ENCODE data around the gene ATP6V1G1. TPM values are rescaled to one million over a fixed set of nuclear protein-coding genes. Genes with fewer than 3 reads are reported as not detected.

Gene ATP6V1G1
- total RNA-seq, 4 donors from 2014 or later = 151 to 210 (median 185) TPM

GRCh38 chr9:114631166-114631565 is 43.6 kb downstream of the ATP6V1G1 start:
- intact Hi-C loops (cut with DNase I) = no loop called here
- Histone ChIP-seq H3K27ac (no peak overlapping the region), H3K4me3 (no peak overlapping the region), H3K9me3 (no peaks in the 10 kb centered on the region), H3K36me3 (peaks cover 0 to 100% (median 39%) of the 10 kb centered on the region in 3 donors), H3K27me3 (no peaks in the 10 kb centered on the region), H3K4me1 (no peaks in the 10 kb centered on the region)
- DNase-seq = no peak
- TF ChIP-seq POLR2A (IDR thresholded peaks at IDR 0.05) (no peak), CTCF (IDR thresholded peaks at IDR 0.05) (no peak)
- WGBS, 2 donors = 51 to 54% methylated on average over 2 of the region's 2 CpGs

GRCh38 chr9:114633438-114634089 is 46.0 kb downstream of the ATP6V1G1 start:
- H3K4me3 ChIP-seq = no peak overlapping the region
- no peaks in the 10 kb centered on the region for H3K27me3 ChIP-seq
- no peaks in the 10 kb centered on the region for H3K4me1 ChIP-seq
- no peak overlapping the region for H3K27ac ChIP-seq
- no peaks in the 10 kb centered on the region for H3K9me3 ChIP-seq
- TF ChIP-seq CTCF (IDR thresholded peaks at IDR 0.05) (no peak), POLR2A (IDR thresholded peaks at IDR 0.05) (no peak)
- WGBS, 2 donors = 78 to 92% methylated on average over 6 to 8 of the region's 11 CpGs
- intact Hi-C loops (cut with DNase I) = no loop called here
- H3K36me3 ChIP-seq = peaks cover 0 to 100% (median 33%) of the 10 kb centered on the region in 3 donors
- no peak for DNase-seq

DNA sequence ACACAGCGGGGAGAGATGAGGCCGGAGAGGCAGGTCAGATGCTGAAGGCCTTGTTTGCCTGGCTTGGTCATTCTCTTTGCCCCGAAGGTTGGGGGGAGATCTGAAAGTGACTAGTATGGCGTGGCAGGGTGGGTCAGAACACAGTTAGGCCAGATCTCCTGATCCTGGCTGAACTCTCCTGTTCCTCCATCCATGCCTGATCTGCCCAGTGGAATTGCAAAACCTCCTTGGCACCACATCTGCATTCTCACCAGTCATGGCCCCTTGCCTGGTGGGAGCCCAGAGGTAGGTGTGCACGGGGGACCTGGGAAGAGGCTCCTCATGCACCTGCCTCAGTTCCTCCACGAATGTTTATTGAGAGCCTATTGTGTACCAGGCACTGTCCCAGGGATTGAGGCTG is 46.8 kb downstream of the ATP6V1G1 start:
- Histone ChIP-seq H3K36me3 (peaks cover 0 to 100% (median 28%) of the 10 kb centered on the region in 3 donors), H3K27ac (no peak overlapping the region), H3K27me3 (no peaks in the 10 kb centered on the region), H3K4me1 (no peaks in the 10 kb centered on the region), H3K9me3 (no peaks in the 10 kb centered on the region), H3K4me3 (no peak overlapping the region)
- TF ChIP-seq CTCF (IDR thresholded peaks at IDR 0.05) (no peak), POLR2A (IDR thresholded peaks at IDR 0.05) (no peak)
- DNase-seq = no peak
- intact Hi-C loops (cut with DNase I) = no loop called here
- 83 to 86% methylated on average over 4 to 6 of the region's 6 CpGs for WGBS, 2 donors

DNA sequence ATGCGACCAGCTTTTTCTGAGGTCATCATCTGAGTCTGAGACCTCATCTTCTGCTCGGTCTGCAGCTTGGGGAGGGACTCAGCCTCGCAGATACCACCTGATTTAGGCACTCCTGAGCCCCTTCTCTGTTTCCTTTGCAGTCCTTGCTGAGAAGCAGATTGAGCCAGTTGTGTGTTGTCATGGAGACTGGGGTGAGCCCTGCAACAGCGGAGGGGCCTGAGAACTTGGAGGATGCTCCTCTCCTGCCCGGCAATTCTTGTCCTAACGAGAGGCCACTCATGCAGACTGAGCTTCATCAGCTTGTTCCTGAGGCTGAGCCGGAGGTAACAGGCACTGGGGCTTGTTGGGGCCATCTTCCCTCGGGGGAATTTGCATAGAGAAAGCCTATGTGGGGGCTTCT is 50.8 kb downstream of the ATP6V1G1 start:
- intact Hi-C loops (cut with DNase I) = no loop called here
- no peak for DNase-seq
- WGBS, 2 donors = 86 to 96% methylated on average over 5 to 8 of the region's 8 CpGs
- no peak for TF ChIP-seq CTCF (IDR thresholded peaks at IDR 0.05)
- no peak for TF ChIP-seq POLR2A (IDR thresholded peaks at IDR 0.05)
- Histone ChIP-seq H3K9me3 (no peaks in the 10 kb centered on the region), H3K4me1 (no peaks in the 10 kb centered on the region), H3K4me3 (no peak overlapping the region), H3K36me3 (peaks cover 0 to 100% (median 14%) of the 10 kb centered on the region in 3 donors), H3K27me3 (no peaks in the 10 kb centered on the region), H3K27ac (no peak overlapping the region)

GRCh38 chr9:114641967-114642366 is 54.4 kb downstream of the ATP6V1G1 start:
- 67 to 71% methylated on average over 1 of the region's 1 CpG for WGBS, 2 donors
- Histone ChIP-seq H3K27me3 (no peaks in the 10 kb centered on the region), H3K36me3 (peaks cover 0 to 99% (median 5%) of the 10 kb centered on the region in 3 donors), H3K4me3 (no peak overlapping the region), H3K4me1 (no peaks in the 10 kb centered on the region), H3K27ac (no peak overlapping the region), H3K9me3 (no peaks in the 10 kb centered on the region)
- TF ChIP-seq CTCF (IDR thresholded peaks at IDR 0.05) (no peak), POLR2A (IDR thresholded peaks at IDR 0.05) (no peak)
- intact Hi-C loops (cut with DNase I) = no loop called here
- no peak for DNase-seq
